Gastroesophageal sphincter (tissue), 3 donors: ENCODE measurements around the gene ZNF142.

Experiments used
- POLR2A ChIP-seq, 2 donors: fragments of 450-650 bp; IDR thresholded peaks; one replicate each; pipeline ENCODE4 v1.6.1; 2017; ENCODE audit warnings: antibody characterized with exemption in 2 of 2, mild to moderate bottlenecking in 2 of 2, moderate library complexity in 1 of 2
- TF ChIP-seq, protein P1 (sequence below), 4 experiments: fragments of 200-600 bp in 2 of 4; fragments of 450-650 bp in 2 of 4; sonication (generic) in 1 of 4; IDR thresholded peaks; one replicate each; pipeline ENCODE4 v1.5.1; 2017 to 2019; ENCODE audit warnings: antibody characterized with exemption in 4 of 4, mild to moderate bottlenecking in 2 of 4, moderate library complexity in 2 of 4

DNA sequence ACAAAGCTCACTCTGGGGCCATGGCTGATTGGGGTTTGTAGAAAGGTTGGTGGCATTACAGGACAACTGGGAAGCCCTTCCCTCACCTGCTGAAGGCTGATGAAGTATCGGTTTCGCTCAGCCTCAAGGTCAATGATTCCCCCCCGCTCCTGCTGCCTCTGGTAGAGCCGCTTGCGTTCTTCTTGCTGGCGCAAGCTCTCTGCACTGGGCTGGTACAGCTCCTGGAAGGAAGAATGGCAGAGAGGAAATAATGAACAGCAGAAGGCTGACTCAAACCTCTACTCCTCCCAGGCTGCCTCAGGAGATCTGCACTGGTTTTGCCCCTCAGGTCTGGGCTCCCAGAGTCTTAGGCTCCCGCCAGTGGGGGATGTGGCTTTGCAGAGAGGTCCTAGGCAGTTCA lies 5.2 kb upstream of the ZNF142 start:
- no peak for TF ChIP-seq POLR2A (IDR thresholded peaks at IDR 0.05)
- TF ChIP-seq, protein P1, sequence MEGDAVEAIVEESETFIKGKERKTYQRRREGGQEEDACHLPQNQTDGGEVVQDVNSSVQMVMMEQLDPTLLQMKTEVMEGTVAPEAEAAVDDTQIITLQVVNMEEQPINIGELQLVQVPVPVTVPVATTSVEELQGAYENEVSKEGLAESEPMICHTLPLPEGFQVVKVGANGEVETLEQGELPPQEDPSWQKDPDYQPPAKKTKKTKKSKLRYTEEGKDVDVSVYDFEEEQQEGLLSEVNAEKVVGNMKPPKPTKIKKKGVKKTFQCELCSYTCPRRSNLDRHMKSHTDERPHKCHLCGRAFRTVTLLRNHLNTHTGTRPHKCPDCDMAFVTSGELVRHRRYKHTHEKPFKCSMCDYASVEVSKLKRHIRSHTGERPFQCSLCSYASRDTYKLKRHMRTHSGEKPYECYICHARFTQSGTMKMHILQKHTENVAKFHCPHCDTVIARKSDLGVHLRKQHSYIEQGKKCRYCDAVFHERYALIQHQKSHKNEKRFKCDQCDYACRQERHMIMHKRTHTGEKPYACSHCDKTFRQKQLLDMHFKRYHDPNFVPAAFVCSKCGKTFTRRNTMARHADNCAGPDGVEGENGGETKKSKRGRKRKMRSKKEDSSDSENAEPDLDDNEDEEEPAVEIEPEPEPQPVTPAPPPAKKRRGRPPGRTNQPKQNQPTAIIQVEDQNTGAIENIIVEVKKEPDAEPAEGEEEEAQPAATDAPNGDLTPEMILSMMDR (IDR thresholded peaks at IDR 0.05): no peak
